ENCODE measurements around the gene ZNF76.
A peak's percentile ranks its signal among the peaks of the same experiment; 100 is the strongest.
"Not testable (repeated sequence)": the region's sequence is repeated elsewhere in the genome, so short reads cannot be mapped to it uniquely, and the experiment has no call there.

ZNF76 gene

DNA sequence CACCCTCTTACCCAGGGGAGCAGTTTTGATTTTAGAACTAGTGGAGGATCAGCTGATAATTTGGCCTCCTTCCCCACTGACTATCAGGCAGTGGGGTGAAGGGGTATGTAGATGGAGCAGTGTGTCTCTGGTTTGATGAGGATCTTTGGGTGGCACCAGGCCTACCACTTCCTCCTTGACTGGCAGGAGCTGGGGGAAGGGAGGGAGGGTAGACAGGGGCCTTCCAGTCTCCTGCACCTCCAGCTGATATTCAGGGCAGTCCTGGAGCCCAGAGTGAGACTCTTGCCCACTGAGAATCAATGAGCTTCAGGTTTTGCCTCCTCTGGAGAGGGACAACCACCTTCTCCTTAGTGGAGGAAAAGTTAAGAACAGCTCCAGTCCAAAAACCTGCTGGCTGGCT, 41.3 kb downstream of the ZNF76 start:
- DNase-seq (ENCODE audit: low read depth), result no peak

DNA sequence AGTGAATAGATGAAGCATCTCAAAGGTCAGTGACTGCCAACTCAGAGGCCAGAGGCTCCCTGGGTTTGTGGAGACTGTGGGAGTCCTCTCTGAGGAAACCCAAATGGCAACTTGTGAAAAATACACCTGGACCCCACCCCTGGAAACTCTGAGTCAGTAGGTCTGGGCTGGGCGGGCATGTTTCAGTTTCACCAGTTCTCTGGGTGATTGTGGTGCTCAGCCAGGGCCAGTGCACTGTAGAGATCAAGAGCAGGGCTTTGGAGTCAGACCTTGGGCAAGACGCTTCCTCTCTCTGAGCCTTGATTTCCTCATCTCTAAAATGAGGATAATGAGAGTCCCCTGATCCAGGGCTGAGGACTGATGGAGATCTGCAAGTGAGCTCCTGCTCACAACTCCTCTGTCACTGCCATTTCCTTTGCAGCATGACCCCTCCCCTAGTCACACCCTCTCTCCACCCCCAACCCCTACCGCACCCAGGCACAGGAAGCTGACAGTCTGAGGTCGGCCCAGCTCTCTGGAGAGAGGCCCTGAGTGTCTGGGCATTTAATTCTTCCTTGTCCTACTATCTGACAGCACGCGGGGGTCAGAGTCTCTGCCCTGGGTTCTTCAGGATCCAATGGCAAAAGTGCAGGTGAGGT, 43.2 kb downstream of the ZNF76 start:
- peak; percentile 70 for DNase-seq (ENCODE audit: low read depth)

DNA sequence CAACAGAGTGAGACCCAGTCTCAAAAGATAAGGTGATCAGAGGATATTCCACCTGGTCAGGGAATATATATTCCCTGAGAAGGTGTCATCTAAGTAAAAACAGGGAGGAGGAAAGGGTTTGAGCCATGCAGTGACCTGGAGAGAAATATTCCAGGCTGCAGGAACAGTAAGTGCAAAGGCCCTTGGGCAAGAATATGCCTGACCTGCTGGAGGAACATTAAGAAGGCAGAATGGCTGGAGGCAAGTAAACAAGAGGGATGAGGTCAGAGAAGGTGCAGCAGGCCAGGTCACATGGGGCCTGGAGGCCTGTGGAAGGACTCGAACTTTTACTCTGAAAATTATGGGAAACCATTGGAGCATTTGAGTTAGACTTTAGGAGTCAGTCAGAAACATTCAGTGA, 44.8 kb downstream of the ZNF76 start:
- DNase-seq (ENCODE audit: low read depth), result no peak

DNA sequence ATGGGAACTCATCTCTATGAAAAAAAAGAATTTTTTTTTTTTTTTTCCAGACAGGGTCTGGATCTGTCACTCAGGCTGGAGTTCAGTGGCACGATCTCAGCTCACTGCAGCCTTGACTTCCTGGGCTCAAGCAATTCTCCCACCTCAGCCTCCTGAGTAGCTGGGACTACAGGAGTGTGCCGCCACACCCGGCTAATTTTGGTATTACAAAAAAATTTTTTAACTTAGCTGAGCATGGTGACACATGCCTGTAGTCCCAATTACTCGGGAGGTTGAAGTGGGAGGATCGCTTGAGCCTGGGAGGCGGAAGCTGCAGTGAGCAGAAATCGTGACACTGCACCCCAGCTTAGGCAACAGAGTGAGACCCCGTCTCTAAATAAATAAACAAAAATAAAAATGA, 45.6 kb downstream of the ZNF76 start:
- DNase-seq (ENCODE audit: low read depth), result no peak

DNA sequence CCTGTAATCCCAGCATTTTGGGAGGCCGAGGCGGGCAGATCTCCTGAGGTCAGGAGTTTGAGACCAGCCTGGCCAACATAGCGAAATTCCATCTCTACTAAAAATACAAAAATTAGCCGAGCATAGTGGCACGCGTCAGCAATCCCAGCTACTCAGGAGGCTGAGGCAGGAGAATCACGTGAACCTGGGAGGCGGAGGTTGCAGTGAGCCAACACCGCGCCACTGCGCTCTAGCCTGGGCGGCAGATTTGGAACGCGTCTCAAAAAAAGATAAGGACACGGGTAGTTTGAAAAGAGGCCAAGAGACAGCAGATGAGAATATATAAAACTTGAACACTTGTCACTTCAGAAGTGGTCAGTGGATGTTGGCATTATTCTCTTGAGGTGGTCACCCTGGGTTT, 47.6 kb downstream of the ZNF76 start:
- DNase-seq (ENCODE audit: low read depth), result not testable (repeated sequence)

DNA sequence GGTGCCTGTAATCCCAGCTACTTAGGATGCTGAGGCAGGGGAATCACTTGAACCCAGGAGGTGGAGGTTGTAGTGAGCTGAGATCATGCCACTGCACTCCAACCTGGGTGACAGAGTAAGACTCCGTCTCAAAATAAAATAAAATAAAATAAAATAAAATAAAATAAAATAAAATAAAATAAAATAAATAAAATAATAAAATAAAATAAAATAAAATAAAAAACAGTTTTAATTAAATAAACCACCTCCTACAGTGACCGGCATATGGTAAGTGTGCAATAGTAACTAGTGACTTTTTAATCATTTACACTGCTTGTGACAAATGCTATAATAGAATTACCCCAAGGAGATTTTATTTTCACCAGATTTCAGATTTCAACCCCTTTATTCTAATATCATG, 49.0 kb downstream of the ZNF76 start:
- DNase-seq (ENCODE audit: low read depth), result not testable (repeated sequence)

GRCh38 chr6:35309611-35310264, 50.2 kb downstream of the ZNF76 start:
- DNase-seq (ENCODE audit: low read depth), result no peak

DNA sequence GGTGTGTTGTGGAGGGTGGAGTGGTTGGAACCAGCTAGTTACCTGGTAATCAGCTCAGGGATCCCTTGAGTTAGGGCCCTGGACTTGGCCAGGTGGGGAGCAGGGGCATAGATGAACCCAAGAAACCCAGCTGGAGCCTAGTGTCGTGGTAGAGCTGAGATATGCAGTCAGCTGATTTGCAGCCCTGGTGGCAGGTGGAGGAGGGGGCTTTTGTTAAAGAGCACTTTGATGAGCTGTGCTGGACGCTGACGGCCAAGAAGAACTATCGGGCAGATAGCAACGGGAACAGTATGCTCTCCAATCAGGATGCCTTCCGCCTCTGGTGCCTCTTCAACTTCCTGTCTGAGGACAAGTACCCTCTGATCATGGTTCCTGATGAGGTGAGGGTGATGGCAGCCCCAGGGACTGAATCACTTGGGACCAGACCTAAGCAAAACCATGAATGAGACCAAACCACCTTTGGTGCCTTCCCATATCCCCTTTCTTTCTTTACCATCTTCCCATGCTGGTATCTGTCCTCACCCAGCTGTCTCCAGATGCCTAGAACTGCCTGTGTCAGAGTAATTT, 50.8 kb downstream of the ZNF76 start:
- DNase-seq (ENCODE audit: low read depth), result no peak

- no peak for DNase-seq (ENCODE audit: low read depth)
Measured at GRCh38 chr6:35311390-35312075, 52.0 kb downstream of the ZNF76 start.

DNA sequence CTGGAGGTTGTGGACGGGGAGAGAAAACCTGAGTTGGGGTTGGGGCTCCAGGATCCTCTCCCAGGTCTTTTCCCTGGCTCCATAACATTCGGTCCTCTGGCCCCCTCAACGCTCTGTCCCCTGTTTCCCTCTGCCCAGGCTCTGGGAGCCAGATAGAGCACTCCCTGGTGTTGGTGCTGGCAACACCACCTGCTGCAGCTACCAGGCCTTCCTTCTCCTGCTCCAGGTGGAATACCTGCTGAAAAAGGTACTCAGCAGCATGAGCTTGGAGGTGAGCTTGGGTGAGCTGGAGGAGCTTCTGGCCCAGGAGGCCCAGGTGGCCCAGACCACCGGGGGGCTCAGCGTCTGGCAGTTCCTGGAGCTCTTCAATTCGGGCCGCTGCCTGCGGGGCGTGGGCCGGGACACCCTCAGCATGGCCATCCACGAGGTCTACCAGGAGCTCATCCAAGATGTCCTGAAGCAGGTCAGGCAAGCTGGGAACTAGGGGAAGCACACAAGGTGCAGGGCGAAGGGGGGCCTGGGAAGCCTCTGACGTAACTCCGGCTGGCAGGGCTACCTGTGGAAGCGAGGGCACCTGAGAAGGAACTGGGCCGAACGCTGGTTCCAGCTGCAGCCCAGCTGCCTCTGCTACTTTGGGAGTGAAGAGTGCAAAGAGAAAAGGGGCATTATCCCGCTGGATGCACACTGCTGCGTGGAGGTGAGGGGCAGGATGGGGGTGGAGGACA, 52.7 kb downstream of the ZNF76 start:
- DNase-seq (ENCODE audit: low read depth), result no peak

- no peak for DNase-seq (ENCODE audit: low read depth)
Measured at GRCh38 chr6:35312807-35313206, 53.3 kb downstream of the ZNF76 start.

DNA sequence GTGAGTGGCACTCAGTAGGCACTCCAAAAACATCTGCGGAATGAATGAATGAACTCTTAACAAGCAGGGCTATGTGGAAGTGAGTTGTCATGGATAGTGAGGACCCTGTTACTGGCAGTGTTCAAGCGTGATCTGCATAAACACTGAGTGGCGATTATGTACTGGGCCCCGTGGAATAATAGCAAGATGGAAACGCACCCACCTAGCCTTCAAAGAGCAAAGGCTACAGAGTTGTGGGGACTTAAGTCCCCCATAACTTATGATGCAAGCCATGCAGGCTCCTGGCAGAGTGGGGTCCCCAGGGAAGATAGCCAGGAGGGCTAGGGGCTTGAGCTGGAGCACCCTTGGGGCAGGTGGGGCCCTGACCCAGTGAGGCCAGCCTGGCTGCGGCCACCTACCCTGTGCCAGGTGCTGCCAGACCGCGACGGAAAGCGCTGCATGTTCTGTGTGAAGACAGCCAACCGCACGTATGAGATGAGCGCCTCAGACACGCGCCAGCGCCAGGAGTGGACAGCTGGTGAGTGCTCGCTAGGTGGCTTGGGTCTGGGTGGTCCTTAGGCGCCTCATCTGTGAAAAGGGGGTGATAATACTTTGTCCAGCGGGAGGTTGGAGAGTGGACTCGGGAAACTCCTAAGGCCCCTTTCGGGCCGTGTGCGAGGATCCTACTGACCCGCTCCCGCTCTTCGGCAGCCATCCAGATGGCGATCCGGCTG, 58.1 kb downstream of the ZNF76 start:
- DNase-seq (ENCODE audit: low read depth), result no peak

DNA sequence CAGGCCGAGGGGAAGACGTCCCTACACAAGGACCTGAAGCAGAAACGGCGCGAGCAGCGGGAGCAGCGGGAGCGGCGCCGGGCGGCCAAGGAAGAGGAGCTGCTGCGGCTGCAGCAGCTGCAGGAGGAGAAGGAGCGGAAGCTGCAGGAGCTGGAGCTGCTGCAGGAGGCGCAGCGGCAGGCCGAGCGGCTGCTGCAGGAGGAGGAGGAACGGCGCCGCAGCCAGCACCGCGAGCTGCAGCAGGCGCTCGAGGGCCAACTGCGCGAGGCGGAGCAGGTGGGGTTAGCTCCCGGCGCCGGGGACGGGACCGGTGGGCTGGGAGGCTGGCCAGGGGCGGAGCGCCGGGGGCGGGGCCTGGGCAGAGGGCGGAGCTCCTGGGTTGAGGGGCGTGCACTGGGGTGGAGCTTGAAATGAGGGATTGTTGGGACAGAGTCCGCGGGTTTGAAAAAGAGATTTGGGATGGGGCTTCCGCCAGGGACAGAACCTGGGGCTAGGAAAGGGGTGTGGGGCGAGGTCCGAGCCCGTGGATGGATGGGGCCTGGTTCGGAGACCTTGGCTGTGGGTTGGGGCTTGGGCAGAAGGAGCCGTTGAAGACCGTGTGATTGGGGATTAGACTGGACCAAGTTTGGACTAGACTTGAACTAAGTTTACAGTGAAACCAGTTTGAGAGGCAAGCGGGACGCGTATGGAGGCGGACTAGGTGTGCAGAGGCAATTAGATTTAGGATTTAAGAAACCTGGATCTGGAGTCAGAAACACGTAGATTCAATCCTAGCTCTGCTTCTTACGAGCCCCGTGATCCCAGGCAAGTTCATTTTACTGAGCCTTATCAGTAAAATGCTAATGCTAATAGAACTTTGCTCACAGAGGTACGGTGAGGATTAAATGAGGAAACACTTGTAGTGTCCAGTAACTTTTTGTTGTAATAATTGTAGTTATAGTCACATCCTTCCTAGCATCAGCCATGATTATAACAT, 58.9 kb downstream of the ZNF76 start:
- no peak for DNase-seq (ENCODE audit: low read depth)

DNA sequence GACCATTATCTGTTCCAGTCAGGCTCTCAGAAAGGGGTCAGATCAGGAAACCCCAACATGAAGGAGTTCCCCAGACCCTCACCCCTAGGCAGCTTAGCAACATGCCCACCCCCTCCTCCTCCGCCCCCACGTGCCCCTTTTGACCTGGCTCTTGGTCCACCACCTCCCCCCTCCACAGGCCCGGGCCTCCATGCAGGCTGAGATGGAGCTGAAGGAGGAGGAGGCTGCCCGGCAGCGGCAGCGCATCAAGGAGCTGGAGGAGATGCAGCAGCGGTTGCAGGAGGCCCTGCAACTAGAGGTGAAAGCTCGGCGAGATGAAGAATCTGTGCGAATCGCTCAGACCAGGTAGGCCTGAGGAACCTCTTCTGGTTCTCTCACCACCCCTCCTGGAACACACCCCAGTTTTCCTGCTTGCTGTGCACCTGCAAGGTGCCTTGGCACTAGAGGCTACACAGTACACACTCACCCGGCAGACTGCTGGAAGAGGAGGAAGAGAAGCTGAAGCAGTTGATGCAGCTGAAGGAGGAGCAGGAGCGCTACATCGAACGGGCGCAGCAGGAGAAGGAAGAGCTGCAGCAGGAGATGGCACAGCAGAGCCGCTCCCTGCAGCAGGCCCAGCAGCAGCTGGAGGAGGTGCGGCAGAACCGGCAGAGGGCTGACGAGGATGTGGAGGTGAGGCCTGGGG, 60.0 kb downstream of the ZNF76 start:
- no peak for DNase-seq (ENCODE audit: low read depth)

DNA sequence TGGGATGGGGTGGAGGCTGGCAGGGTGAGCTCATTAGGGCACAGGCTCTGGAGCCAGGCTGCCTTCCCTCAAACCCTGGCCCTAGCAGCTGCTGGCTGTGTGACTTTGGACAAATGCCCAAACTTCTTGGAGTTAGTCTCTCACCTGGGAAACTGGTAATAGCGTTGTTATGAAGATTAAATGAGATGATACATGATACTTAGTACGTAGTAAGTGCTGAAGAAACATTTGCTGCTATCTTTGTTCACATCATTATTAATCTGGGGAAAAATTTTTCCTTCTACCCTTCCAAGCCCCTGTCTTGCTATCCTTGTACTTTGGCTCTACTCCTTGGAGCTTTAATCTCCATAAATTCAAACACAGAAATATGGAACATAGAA, 60.5 kb downstream of the ZNF76 start:
- no peak for DNase-seq (ENCODE audit: low read depth)

- DNase-seq (ENCODE audit: low read depth), result no peak
Measured at GRCh38 chr6:35321091-35321490, 61.6 kb downstream of the ZNF76 start.

DNA sequence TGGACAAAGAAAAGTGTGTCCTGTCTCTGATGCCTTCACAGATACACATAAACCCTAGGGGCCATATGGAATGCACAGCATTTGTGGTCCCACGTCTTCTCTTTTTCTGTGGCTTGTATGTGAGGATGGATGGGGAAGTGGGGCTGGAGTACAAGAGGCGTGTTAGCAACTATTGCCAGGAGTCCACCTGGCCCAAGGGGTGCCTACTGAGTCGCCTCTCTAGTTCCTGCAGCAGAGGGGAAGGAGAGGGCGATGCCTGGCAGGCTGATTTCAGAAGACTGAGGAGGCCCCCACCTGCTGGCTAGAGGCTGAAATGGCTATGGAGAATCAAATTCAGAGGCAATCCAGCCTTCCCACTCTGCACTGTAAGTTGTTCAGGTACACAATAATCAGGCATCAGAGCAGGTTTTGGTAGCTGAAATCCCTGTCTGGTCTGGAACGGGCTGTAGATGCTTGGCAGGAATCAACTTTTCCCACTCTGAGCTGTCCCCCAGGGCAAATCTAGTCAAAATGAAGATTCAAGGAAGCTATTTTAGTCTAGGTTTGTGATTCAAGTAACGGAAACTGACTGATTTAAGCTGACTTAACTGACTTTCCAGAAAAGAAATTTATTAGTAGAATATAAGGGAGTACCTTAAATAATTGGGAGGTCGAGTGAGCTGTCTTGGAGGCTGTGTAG, 68.0 kb downstream of the ZNF76 start:
- DNase-seq (ENCODE audit: low read depth), result peak; percentile 47

DNA sequence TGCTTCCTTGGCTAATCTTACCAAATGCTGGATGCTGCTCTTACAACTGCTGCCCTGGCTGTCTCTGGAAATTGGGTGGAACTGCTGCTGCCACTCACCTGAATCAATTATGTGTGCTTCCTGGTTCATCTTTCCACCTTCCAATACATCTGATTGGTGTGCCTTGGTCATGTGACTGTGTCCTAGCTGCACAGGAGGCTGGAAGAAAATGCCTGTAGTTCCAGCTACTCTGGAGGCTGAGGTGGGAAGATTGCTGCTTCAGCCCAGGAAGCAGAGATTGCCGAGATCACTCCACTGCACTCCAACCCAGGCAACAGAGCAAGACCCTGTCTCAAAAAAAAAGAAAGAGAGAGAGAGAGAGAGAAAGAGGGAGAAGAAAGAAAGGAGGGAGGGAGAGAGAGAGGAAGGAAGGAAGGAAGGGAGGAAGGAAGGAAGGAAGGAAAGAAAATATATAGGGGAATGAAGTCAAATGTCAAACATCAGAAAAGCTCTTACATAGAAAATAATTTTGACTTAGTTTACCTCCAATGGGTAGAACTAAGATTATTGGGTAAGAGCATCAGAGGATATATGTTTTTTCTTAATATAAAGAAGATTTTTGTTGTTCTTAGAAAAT, 68.7 kb downstream of the ZNF76 start:
- no peak for DNase-seq (ENCODE audit: low read depth)

DNA sequence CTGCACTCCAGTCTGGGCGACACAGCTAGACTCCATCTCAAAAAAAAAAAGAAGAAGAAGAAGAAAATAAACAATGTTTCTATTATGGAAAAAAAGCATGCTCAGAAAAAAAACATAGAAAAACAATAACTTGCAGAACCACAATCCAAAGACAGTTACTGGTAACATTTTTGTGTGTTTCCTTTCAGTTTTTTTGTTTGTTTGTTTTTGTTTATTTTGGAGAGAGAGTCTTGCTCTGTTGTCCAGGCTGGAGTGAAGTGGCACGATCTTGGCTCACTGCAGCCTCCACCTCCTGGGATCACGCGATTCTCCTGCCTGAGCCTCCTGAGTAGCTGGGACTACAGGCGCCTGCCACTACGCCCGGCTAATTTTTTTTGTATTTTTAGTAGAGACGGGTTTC, 69.4 kb downstream of the ZNF76 start:
- not testable (repeated sequence) for DNase-seq (ENCODE audit: low read depth)

All from stimulated activated CD8-positive, alpha-beta memory T cell treated with anti-CD3 and anti-CD28 coated beads, Interleukin-7, amount 100 ng/mL, for 24 hours (primary cell).